ENCODE data around the gene TRAF6. TPM values are rescaled to one million over a fixed set of nuclear protein-coding genes. Genes with fewer than 3 reads are reported as not detected.

The TRAF6 gene
- total and polyA plus RNA-seq, 2 experiments from 2014 or later: 4.2 to 10.5 TPM

DNA sequence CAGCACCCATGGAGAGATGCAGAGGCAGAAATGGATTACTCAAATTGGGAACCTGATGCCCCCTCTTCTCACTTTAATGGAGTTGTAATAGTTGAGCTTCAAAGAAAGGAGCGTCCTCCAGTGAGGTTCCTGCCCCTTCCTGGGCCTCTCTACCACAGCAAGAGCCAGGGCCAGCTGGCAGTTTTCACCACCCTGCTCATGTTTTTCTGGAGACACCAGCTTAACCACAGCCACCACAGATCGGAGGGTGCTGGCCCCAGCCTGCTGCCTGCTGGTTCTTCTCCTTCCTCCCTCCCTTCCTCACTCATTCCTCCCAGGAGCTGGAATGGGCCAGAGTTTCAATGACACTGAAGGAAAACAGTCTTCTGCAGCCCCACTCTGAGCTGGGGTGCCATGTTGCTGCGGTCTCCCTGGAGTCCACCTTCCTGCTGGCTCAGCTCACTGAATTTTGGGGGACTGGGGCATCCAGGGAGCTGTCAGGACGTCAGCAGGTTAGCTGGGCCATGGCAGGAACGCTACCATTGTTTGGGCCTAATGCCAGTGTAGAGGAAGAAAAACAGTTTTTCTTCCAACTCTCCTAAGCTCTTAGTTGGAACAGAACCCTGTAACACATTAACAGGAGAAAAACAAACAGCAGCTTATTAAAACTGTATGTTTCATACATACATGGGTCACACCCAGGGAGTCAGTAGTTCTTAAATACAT is 57.7 kb downstream of the TRAF6 start:
- H3K4me1 Mint-ChIP-seq: peaks cover 32% of the 10 kb centered on the region

DNA sequence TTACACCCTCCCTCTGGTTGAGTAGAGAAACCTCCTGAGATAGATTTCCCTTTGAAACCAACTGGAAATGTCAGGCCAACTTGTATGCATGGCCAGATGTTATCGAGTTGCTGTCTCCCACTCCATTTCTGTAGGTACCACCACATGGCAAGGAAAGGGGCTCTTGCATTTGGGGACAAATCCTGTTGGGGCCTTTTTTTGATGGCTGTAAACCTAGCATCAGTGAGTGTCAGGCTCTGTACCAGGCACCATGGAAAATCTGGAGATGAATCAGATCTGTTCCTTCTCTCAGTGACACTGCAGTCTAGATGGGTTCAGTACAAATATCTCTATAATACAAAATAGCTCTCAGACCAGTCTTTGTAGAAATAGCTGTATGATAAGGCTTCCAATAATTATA is 58.4 kb downstream of the TRAF6 start:
- Histone ChIP-seq H3K27me3 (ENCODE audit: insufficient read depth) (no peaks in the 10 kb centered on the region), H3K36me3 (ENCODE audit: insufficient read depth) (no peaks in the 10 kb centered on the region), H4K20me1 (replicated peaks; ENCODE audit: insufficient read depth) (no peaks in the 10 kb centered on the region), H3K79me2 (replicated peaks; ENCODE audit: insufficient read depth) (no peaks in the 10 kb centered on the region), H3K4me1 (ENCODE audit: insufficient read depth) (peaks cover 14% of the 10 kb centered on the region), H3K27ac (ENCODE audit: low read depth) (no peak overlapping the region), H3K9me2 (ENCODE audit: insufficient read depth) (no peaks in the 10 kb centered on the region), H3K4me2 (no peak overlapping the region), H3K4me3 (no peak overlapping the region), H3F3A (replicated peaks; ENCODE audit: low read depth) (no peaks in the 10 kb centered on the region), H2AFZ (no peak overlapping the region)
- DNase-seq (ENCODE audit: low spot score) (no peak), ATAC-seq (no peak)
- Mint-ChIP-seq H3K9me3 (no peaks in the 10 kb centered on the region; the same call in 2 of the 3 replicates), H3K36me3 (ENCODE audit: low read depth) (no peaks in the 10 kb centered on the region; the same call in 2 of the 3 replicates), H3K27me3 (ENCODE audit: insufficient read depth, low read depth, poor library complexity) (peaks cover 3% of the 10 kb centered on the region), H3K4me3 (no peak overlapping the region), H3K4me1 (peaks cover 34% of the 10 kb centered on the region), H3K27ac (no peak overlapping the region)
- TF ChIP-seq POLR2AphosphoS5 (IDR thresholded peaks at IDR 0.05; ENCODE audit: low read depth) (no peak), STAT1 (IDR thresholded peaks at IDR 0.05; ENCODE audit: unreplicated experiment) (no peak), CREB1 (CRISPR knock-in tag; IDR thresholded peaks at IDR 0.05; ENCODE audit: low read depth) (no peak), EZH2 (IDR thresholded peaks at IDR 0.05; ENCODE audit: low read depth, unreplicated experiment) (no peak), NANOG (IDR thresholded peaks at IDR 0.05; ENCODE audit: borderline replicate concordance) (no peak), EZH2phosphoT487 (IDR thresholded peaks at IDR 0.05; ENCODE audit: unreplicated experiment) (no peak)
- TF ChIP-seq, protein P1, sequence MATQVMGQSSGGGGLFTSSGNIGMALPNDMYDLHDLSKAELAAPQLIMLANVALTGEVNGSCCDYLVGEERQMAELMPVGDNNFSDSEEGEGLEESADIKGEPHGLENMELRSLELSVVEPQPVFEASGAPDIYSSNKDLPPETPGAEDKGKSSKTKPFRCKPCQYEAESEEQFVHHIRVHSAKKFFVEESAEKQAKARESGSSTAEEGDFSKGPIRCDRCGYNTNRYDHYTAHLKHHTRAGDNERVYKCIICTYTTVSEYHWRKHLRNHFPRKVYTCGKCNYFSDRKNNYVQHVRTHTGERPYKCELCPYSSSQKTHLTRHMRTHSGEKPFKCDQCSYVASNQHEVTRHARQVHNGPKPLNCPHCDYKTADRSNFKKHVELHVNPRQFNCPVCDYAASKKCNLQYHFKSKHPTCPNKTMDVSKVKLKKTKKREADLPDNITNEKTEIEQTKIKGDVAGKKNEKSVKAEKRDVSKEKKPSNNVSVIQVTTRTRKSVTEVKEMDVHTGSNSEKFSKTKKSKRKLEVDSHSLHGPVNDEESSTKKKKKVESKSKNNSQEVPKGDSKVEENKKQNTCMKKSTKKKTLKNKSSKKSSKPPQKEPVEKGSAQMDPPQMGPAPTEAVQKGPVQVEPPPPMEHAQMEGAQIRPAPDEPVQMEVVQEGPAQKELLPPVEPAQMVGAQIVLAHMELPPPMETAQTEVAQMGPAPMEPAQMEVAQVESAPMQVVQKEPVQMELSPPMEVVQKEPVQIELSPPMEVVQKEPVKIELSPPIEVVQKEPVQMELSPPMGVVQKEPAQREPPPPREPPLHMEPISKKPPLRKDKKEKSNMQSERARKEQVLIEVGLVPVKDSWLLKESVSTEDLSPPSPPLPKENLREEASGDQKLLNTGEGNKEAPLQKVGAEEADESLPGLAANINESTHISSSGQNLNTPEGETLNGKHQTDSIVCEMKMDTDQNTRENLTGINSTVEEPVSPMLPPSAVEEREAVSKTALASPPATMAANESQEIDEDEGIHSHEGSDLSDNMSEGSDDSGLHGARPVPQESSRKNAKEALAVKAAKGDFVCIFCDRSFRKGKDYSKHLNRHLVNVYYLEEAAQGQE (IDR thresholded peaks at IDR 0.05; ENCODE audit: unreplicated experiment): no peak
- TF ChIP-seq, protein P2, sequence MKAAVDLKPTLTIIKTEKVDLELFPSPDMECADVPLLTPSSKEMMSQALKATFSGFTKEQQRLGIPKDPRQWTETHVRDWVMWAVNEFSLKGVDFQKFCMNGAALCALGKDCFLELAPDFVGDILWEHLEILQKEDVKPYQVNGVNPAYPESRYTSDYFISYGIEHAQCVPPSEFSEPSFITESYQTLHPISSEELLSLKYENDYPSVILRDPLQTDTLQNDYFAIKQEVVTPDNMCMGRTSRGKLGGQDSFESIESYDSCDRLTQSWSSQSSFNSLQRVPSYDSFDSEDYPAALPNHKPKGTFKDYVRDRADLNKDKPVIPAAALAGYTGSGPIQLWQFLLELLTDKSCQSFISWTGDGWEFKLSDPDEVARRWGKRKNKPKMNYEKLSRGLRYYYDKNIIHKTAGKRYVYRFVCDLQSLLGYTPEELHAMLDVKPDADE (IDR thresholded peaks at IDR 0.05): no peak

More for the DNA sequence above, 57.7 kb downstream of the TRAF6 start:
- TF ChIP-seq NANOG (IDR thresholded peaks at IDR 0.05; ENCODE audit: borderline replicate concordance): no peak
- no peak for TF ChIP-seq STAT1 (IDR thresholded peaks at IDR 0.05; ENCODE audit: unreplicated experiment)
- TF ChIP-seq, protein P1 (IDR thresholded peaks at IDR 0.05; ENCODE audit: unreplicated experiment): no peak
- no peak for TF ChIP-seq EZH2phosphoT487 (IDR thresholded peaks at IDR 0.05; ENCODE audit: unreplicated experiment)
- TF ChIP-seq CREB1 (CRISPR knock-in tag; IDR thresholded peaks at IDR 0.05; ENCODE audit: low read depth): no peak
- no peak overlapping the region for H3K4me3 ChIP-seq
- H3K27me3 Mint-ChIP-seq (ENCODE audit: insufficient read depth, low read depth, poor library complexity): peaks cover 3% of the 10 kb centered on the region
- no peak for ATAC-seq
- H4K20me1 ChIP-seq (replicated peaks; ENCODE audit: insufficient read depth): no peaks in the 10 kb centered on the region
- H3K9me2 ChIP-seq (ENCODE audit: insufficient read depth): no peaks in the 10 kb centered on the region
- H3K27ac Mint-ChIP-seq: no peak overlapping the region; the same call in 1 of the 2 replicates
- no peaks in the 10 kb centered on the region for H3K36me3 ChIP-seq (ENCODE audit: insufficient read depth)
- H3K4me2 ChIP-seq: no peak overlapping the region
- H3F3A ChIP-seq (replicated peaks; ENCODE audit: low read depth): no peaks in the 10 kb centered on the region
- no peaks in the 10 kb centered on the region; the same call in 2 of the 3 replicates for H3K36me3 Mint-ChIP-seq (ENCODE audit: low read depth)
- H2AFZ ChIP-seq: no peak overlapping the region
- H3K4me1 ChIP-seq (ENCODE audit: insufficient read depth): peaks cover 14% of the 10 kb centered on the region
- no peak for DNase-seq (ENCODE audit: low spot score)
- H3K27ac ChIP-seq (ENCODE audit: low read depth): no peak overlapping the region
- no peaks in the 10 kb centered on the region for H3K79me2 ChIP-seq (replicated peaks; ENCODE audit: insufficient read depth)
- no peaks in the 10 kb centered on the region for H3K27me3 ChIP-seq (ENCODE audit: insufficient read depth)
- no peaks in the 10 kb centered on the region; the same call in 2 of the 3 replicates for H3K9me3 Mint-ChIP-seq
- no peak overlapping the region for H3K4me3 Mint-ChIP-seq

Data from GM23338 (cell line).